SK-N-SH (cell line): Measurements from ENCODE around the gene TRMO. TPM values are rescaled to one million over a fixed set of nuclear protein-coding genes. Genes with fewer than 3 reads are reported as not detected.

Experiments used
- CTCF ChIA-PET: fragments of 300-600, 350-600 bp; formaldehyde crosslinking; extraction: SDS; loops from one replicate; lab custom pipeline; 2021; lab: Yijun Ruan, JAX
- POLR2A ChIA-PET: fragments of 350-600 bp; sonication (Branson Sonifier 250); formaldehyde crosslinking; extraction: SDS; loops from one replicate; lab custom pipeline; 2020; ENCODE audit warnings: antibody characterized with exemption, inconsistent platforms; lab: Yijun Ruan, JAX
- DNase-seq: peaks from one replicate; pipeline ENCODE4 v3.0.0; 2012
- H2AFZ ChIP-seq: fragments of 200-600 bp; sonication (generic); 2 replicates; pipeline ENCODE4 v1.8.1; 2016; ENCODE audit warnings: antibody characterized with exemption, mild to moderate bottlenecking, low read depth
- H3F3A ChIP-seq: fragments of 200-600 bp; sonication (generic); replicated peaks from 2 replicates; pipeline ENCODE3; 2016; ENCODE audit warnings: antibody characterized with exemption, mild to moderate bottlenecking; ENCODE audit not compliant: insufficient read depth
- H3K27ac ChIP-seq, 2 experiments: fragments of 200-500 bp in 1 of 2; fragments of 200-600 bp in 1 of 2; sonication (Bioruptor generic) in 1 of 2; sonication (generic), shearing (Covaris generic) in 1 of 2; 2 replicates each; pipeline versions ENCODE4 v1.5.1 to v1.6.1; 2014 to 2016; ENCODE audit warnings: low read depth in 2 of 2, inconsistent platforms in 1 of 2, low read length in 1 of 2, mild to moderate bottlenecking in 1 of 2, mixed read lengths in 1 of 2
- H3K27me3 ChIP-seq: fragments of 200-600 bp; sonication (generic), shearing (Covaris generic); 2 replicates; pipeline ENCODE4 v1.6.1; 2016; ENCODE audit warnings: mixed run types; ENCODE audit not compliant: insufficient read depth
- H3K36me3 ChIP-seq, 2 experiments: fragments of 200-500 bp in 1 of 2; fragments of 200-600 bp in 1 of 2; sonication (Bioruptor generic) in 1 of 2; sonication (generic) in 1 of 2; replicated peaks in 1 of 2; 2 replicates each; pipeline versions ENCODE3 to v1.5.1; 2014 to 2016; ENCODE audit warnings: low read length in 1 of 2, mild to moderate bottlenecking in 1 of 2; ENCODE audit not compliant: insufficient read depth in 2 of 2, control insufficient read depth in 1 of 2
- H3K4me1 ChIP-seq, 2 experiments: fragments of 200-500 bp in 1 of 2; fragments of 200-600 bp in 1 of 2; sonication (Bioruptor generic) in 1 of 2; sonication (generic), shearing (Covaris generic) in 1 of 2; 2 replicates each; pipeline versions ENCODE4 v1.5.1 to v1.6.1; 2014 to 2016; ENCODE audit warnings: low read depth in 1 of 2, low read length in 1 of 2, mixed run types in 1 of 2; ENCODE audit not compliant: insufficient read depth in 2 of 2, control insufficient read depth in 1 of 2
- H3K4me2 ChIP-seq: fragments of 200-600 bp; sonication (generic), shearing (Covaris generic); 2 replicates; pipeline ENCODE4 v1.6.1; 2017; ENCODE audit warnings: mixed run types
- H3K4me3 ChIP-seq, 2 experiments: fragments of 200-500 bp in 1 of 2; fragments of 200-600 bp in 1 of 2; sonication (Bioruptor generic) in 1 of 2; sonication (generic), shearing (Covaris generic) in 1 of 2; 2 replicates each; pipeline versions ENCODE4 v1.5.1 to v1.8.1; 2014 to 2016; ENCODE audit warnings: low read depth in 2 of 2, inconsistent platforms in 1 of 2, low read length in 1 of 2, mild to moderate bottlenecking in 1 of 2, mixed read lengths in 1 of 2, moderate library complexity in 1 of 2
- H3K79me2 ChIP-seq: fragments of 200-600 bp; sonication (generic); 2 replicates; pipeline ENCODE4 v1.8.1; 2017; ENCODE audit warnings: mild to moderate bottlenecking; ENCODE audit not compliant: insufficient read depth
- H3K9ac ChIP-seq: fragments of 200-600 bp; sonication (generic); 2 replicates; pipeline ENCODE4 v1.6.1; 2017; ENCODE audit warnings: mixed run types
- H3K9me2 ChIP-seq: fragments of 200-600 bp; sonication (generic); 2 replicates; pipeline ENCODE4 v1.6.1; 2017; ENCODE audit warnings: mixed run types
- H3K9me3 ChIP-seq: fragments of 200-600 bp; sonication (generic); 2 replicates; pipeline ENCODE4 v1.6.1; 2017; ENCODE audit warnings: mixed run types, mild to moderate bottlenecking, moderate library complexity
- H4K20me1 ChIP-seq: fragments of 200-600 bp; sonication (generic); 2 replicates; pipeline ENCODE4 v1.6.1; 2017; ENCODE audit warnings: mild to moderate bottlenecking, mixed run types; ENCODE audit not compliant: insufficient read depth
- CHD2 ChIP-seq: fragments of 150-350 bp; IDR thresholded peaks from 2 replicates; pipeline ENCODE4 v1.6.1; 2018; ENCODE audit warnings: low read length; ENCODE audit not compliant: partially characterized antibody
- CTCF ChIP-seq: fragments of 200-600 bp; sonication (generic); IDR thresholded peaks from 2 replicates; pipeline ENCODE4 v1.6.1; 2017; ENCODE audit warnings: antibody characterized with exemption, mild to moderate bottlenecking, moderate library complexity
- FOSL2 ChIP-seq: IDR thresholded peaks from 2 replicates; pipeline ENCODE4 v1.4.0; 2012; ENCODE audit warnings: low read depth, mild to moderate bottlenecking, moderate library complexity, borderline replicate concordance
- FOXM1 ChIP-seq: IDR thresholded peaks from 2 replicates; pipeline ENCODE4 v1.4.0; 2012; ENCODE audit warnings: low read depth, mild to moderate bottlenecking
- GABPA ChIP-seq: IDR thresholded peaks from 2 replicates; pipeline ENCODE4 v1.4.0; 2012; ENCODE audit warnings: low read depth, mild to moderate bottlenecking
- GATA2 ChIP-seq: sonication (generic); formaldehyde crosslinking; IDR thresholded peaks from 2 replicates; pipeline ENCODE4 v1.5.0; 2020; ENCODE audit warnings: mild to moderate bottlenecking, missing genetic modification reagents
- IRF3 ChIP-seq: fragments of 150-350 bp; IDR thresholded peaks from 2 replicates; pipeline ENCODE4 v1.6.1; 2016; ENCODE audit warnings: mild to moderate bottlenecking, low read depth, low read length
- MEF2A ChIP-seq: IDR thresholded peaks from 2 replicates; pipeline ENCODE4 v1.4.0; 2012; ENCODE audit warnings: low read depth, borderline replicate concordance
- MXI1 ChIP-seq: IDR thresholded peaks from 2 replicates; pipeline ENCODE4 v1.6.1; 2012; ENCODE audit warnings: mild to moderate bottlenecking, low read depth, low read length, improper control_type of control experiment
- NRF1 ChIP-seq: IDR thresholded peaks from 2 replicates; pipeline ENCODE4 v1.6.1; 2012; ENCODE audit warnings: low read depth, mild to moderate bottlenecking, low read length
- RXRA ChIP-seq: IDR thresholded peaks from 2 replicates; pipeline ENCODE4 v1.4.0; 2012; ENCODE audit warnings: low read depth, mild to moderate bottlenecking, borderline replicate concordance
- SIN3A ChIP-seq: IDR thresholded peaks from 2 replicates; pipeline ENCODE4 v1.6.1; 2012; ENCODE audit warnings: low read depth, mild to moderate bottlenecking, low read length, moderate library complexity, borderline replicate concordance
- SMC3 ChIP-seq: IDR thresholded peaks from 2 replicates; pipeline ENCODE4 v1.6.1; 2012; ENCODE audit warnings: low read depth, low read length, improper control_type of control experiment
- TAF1 ChIP-seq: IDR thresholded peaks from 2 replicates; pipeline ENCODE4 v1.6.1; 2012; ENCODE audit warnings: low read depth, mild to moderate bottlenecking, low read length, moderate library complexity, borderline replicate concordance
- WGBS: methylation state at CpG from one replicate; pipeline ENCODE4 v1.1.6; 2017; ENCODE audit warnings: low lambda C conversion rate; 5-methylcytosine and 5-hydroxymethylcytosine counted together
- polyA plus RNA-seq, 3 experiments: library from polyadenylated mRNA; depleted of rRNA; stranded (reverse); fragments of >200 nt; gene quantifications; 2 replicates each; pipeline ENCODE4 v1.2.3, GENCODE V29; 2012
- TF ChIP-seq, protein P1 (sequence below): IDR thresholded peaks from 2 replicates; pipeline ENCODE4 v1.4.0; 2012; ENCODE audit warnings: low read depth, borderline replicate concordance

The TRMO gene
- polyA plus RNA-seq, 1 of the 3 experiments (the other 2 are of a cell fraction): 8.1 TPM

- Histone ChIP-seq H3K4me1 (no peaks in the 10 kb centered on the region), H3K36me3 (peaks cover 0 to 42% of the 10 kb centered on the region in 2 experiments), H3K27me3 (no peaks in the 10 kb centered on the region), H3K27ac (no peak overlapping the region), H3K79me2 (no peaks in the 10 kb centered on the region), H3K9me2 (no peaks in the 10 kb centered on the region), H3K9ac (no peak overlapping the region), H3F3A (no peaks in the 10 kb centered on the region), H3K9me3 (no peaks in the 10 kb centered on the region), H2AFZ (no peak overlapping the region), H3K4me3 (no peak overlapping the region), H3K4me2 (no peak overlapping the region), H4K20me1 (no peaks in the 10 kb centered on the region)
- DNase-seq: no peak
- 89% methylated on average over 3 of the region's 3 CpGs for WGBS
- ChIA-PET CTCF (interaction anchor here (1.2 kb wide), 2 partner anchors 12 to 16 kb away, joined by 3 to 4 read pairs; no protein-coding TSS in a partner anchor), POLR2A (no interaction called here)
- TF ChIP-seq MXI1: no peak
- TF ChIP-seq FOXM1: no peak
- TF ChIP-seq MEF2A: no peak
- no peak for TF ChIP-seq GABPA
- no peak for TF ChIP-seq RXRA
- TF ChIP-seq CHD2: no peak
- TF ChIP-seq FOSL2: no peak
- no peak for TF ChIP-seq NRF1
- TF ChIP-seq GATA2: no peak
- TF ChIP-seq, protein P1, sequence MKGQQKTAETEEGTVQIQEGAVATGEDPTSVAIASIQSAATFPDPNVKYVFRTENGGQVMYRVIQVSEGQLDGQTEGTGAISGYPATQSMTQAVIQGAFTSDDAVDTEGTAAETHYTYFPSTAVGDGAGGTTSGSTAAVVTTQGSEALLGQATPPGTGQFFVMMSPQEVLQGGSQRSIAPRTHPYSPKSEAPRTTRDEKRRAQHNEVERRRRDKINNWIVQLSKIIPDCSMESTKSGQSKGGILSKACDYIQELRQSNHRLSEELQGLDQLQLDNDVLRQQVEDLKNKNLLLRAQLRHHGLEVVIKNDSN: no peak
- no peak for TF ChIP-seq CTCF
- no peak for TF ChIP-seq SIN3A
- TF ChIP-seq SMC3: no peak
- TF ChIP-seq TAF1: no peak
- TF ChIP-seq IRF3: no peak
Measured at GRCh38 chr9:97907046-97907445, 15.3 kb downstream of the TRMO start.
